ENCODE measurements around the gene ARRB1.

GRCh38 chr11:75347781-75348566, 3.5 kb downstream of the ARRB1 start:
- TF ChIP-seq POLR2AphosphoS5 (IDR thresholded peaks at IDR 0.05; ENCODE audit: low read depth, low read length) (no peak), TAF1 (IDR thresholded peaks at IDR 0.05; ENCODE audit: borderline replicate concordance, low read depth, low read length) (no peak), POLR2A (IDR thresholded peaks at IDR 0.05; ENCODE audit: low read depth, low read length) (no peak)

Data from GM12892 (cell line).